HL-60 (cell line): ENCODE data around the gene SLC17A9.

Experiments used
- DNase-seq, 2 experiments: peaks; one replicate each; pipeline ENCODE4 v3.0.0-alpha.2; 2010 to 2020; ENCODE audit warnings: low read depth in 1 of 2, low spot score in 1 of 2
- H3K27ac ChIP-seq: fragments of 250-450 bp; sonication (Bioruptor Pico); replicated peaks from 2 replicates; pipeline ENCODE4 v1.5.1; 2020; ENCODE audit warnings: mild to moderate bottlenecking, moderate library complexity
- H3K27me3 ChIP-seq: fragments of 250-450 bp; sonication (Bioruptor Pico); 2 replicates; pipeline ENCODE4 v1.5.1; 2021; ENCODE audit warnings: mild to moderate bottlenecking, moderate library complexity; ENCODE audit not compliant: insufficient read depth, poor library complexity, severe bottlenecking
- H3K4me3 ChIP-seq: replicated peaks from 2 replicates; pipeline ENCODE4 v1.5.1; 2011; ENCODE audit warnings: mild to moderate bottlenecking, control low read depth, low read length; ENCODE audit not compliant: insufficient read depth
- GABPA ChIP-seq: IDR thresholded peaks from 2 replicates; pipeline ENCODE4 v1.6.1; 2012; ENCODE audit warnings: low read depth
- POLR2AphosphoS5 ChIP-seq: IDR thresholded peaks from 2 replicates; pipeline ENCODE4 v1.6.1; 2012; ENCODE audit warnings: low read depth
- REST ChIP-seq: IDR thresholded peaks from 2 replicates; pipeline ENCODE4 v1.6.1; 2012; ENCODE audit warnings: low read depth; ENCODE audit not compliant: insufficient replicate concordance
- SPI1 ChIP-seq: IDR thresholded peaks from 2 replicates; pipeline ENCODE4 v1.6.1; 2012; ENCODE audit warnings: low read depth, mild to moderate bottlenecking, borderline replicate concordance
- TF ChIP-seq, protein P1 (sequence below): IDR thresholded peaks from one replicate; pipeline ENCODE4 v1.5.1; 2011; ENCODE audit warnings: low read length, control low read depth, inconsistent platforms; ENCODE audit not compliant: insufficient read depth

SLC17A9 gene

GRCh38 chr20:62976886-62977285 is 24.4 kb downstream of the SLC17A9 start:
- no peak overlapping the region for H3K27ac ChIP-seq
- no peak for DNase-seq
- peaks cover 50% of the 10 kb centered on the region for H3K27me3 ChIP-seq

GRCh38 chr20:62977613-62978560 is 25.4 kb downstream of the SLC17A9 start:
- no peak for TF ChIP-seq POLR2AphosphoS5
- no peak for TF ChIP-seq REST
- peak; percentile 71 for TF ChIP-seq SPI1
- no peak for TF ChIP-seq GABPA
- peaks cover 45% of the 10 kb centered on the region for H3K27me3 ChIP-seq
- H3K27ac ChIP-seq, result no peak overlapping the region
- no peak for DNase-seq
- H3K4me3 ChIP-seq, result no peak overlapping the region

More at GRCh38 chr20:62976886-62977285, 24.4 kb downstream of the SLC17A9 start:
- TF ChIP-seq GABPA (no peak), POLR2AphosphoS5 (no peak), REST (no peak), SPI1 (no peak)
- TF ChIP-seq, protein P1, sequence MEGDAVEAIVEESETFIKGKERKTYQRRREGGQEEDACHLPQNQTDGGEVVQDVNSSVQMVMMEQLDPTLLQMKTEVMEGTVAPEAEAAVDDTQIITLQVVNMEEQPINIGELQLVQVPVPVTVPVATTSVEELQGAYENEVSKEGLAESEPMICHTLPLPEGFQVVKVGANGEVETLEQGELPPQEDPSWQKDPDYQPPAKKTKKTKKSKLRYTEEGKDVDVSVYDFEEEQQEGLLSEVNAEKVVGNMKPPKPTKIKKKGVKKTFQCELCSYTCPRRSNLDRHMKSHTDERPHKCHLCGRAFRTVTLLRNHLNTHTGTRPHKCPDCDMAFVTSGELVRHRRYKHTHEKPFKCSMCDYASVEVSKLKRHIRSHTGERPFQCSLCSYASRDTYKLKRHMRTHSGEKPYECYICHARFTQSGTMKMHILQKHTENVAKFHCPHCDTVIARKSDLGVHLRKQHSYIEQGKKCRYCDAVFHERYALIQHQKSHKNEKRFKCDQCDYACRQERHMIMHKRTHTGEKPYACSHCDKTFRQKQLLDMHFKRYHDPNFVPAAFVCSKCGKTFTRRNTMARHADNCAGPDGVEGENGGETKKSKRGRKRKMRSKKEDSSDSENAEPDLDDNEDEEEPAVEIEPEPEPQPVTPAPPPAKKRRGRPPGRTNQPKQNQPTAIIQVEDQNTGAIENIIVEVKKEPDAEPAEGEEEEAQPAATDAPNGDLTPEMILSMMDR, result no peak
- H3K4me3 ChIP-seq, result no peak overlapping the region

- no peak for TF ChIP-seq GABPA
- no peak for TF ChIP-seq REST
- TF ChIP-seq POLR2AphosphoS5, result no peak
- TF ChIP-seq SPI1, result no peak
- TF ChIP-seq, protein P1, result no peak
- H3K27me3 ChIP-seq, result peaks cover 39% of the 10 kb centered on the region
- H3K27ac ChIP-seq, result no peak overlapping the region
- no peak overlapping the region for H3K4me3 ChIP-seq
- DNase-seq, result peak in 1 of 2 experiments; percentile 29
Measured at GRCh38 chr20:62978561-62978943, 26.0 kb downstream of the SLC17A9 start.
